ENCODE data around the gene ARMH4. TPM values are rescaled to one million over a fixed set of nuclear protein-coding genes. Genes with fewer than 3 reads are reported as not detected.

ARMH4 gene
- polyA plus RNA-seq, 1 donor (not counting 4 experiments of a cell fraction or from before 2014, with no cell fraction given): 0.56 TPM

DNA sequence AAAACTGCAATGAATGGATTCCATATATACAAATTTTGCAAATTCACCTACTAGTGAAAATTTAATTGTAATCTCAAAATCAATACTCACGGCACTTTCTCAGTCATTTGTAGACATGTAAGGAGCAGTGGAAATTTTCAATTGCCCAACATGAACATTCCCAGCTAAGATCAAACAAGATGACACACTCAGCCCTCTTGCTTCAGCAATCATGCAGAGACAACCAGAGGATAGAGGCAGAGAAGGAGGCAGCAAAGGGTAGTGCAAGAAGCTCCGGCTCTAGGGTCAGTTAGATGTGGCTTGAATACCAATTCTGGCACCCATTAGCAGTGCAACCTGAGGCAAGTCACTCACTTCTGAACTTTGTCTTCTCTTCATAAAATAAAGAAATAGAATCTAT lies 194.6 kb downstream of the ARMH4 start:
- Histone ChIP-seq H3K9me3 (ENCODE audit: control insufficient read depth, low read depth, low read length) (no peaks in the 10 kb centered on the region), H3K9me1 (ENCODE audit: control insufficient read depth, extremely low read depth, insufficient read depth, low read length) (no peaks in the 10 kb centered on the region), H2AFZ (ENCODE audit: control insufficient read depth, low read length) (no peak overlapping the region), H3K4me3 (ENCODE audit: control insufficient read depth in 2 of 3, extremely low read depth in 1 of 3, insufficient read depth in 2 of 3, low read depth in 1 of 3, low read length in 3 of 3) (no peak overlapping the region), H3K4me2 (ENCODE audit: control insufficient read depth, extremely low read depth, insufficient read depth, low read depth, low read length) (no peak overlapping the region), H3K36me3 (ENCODE audit: control insufficient read depth in 2 of 2, extremely low read depth in 1 of 2, insufficient read depth in 2 of 2, low read length in 2 of 2) (no peaks in the 10 kb centered on the region), H3K27me3 (ENCODE audit: control insufficient read depth, extremely low read depth, insufficient read depth, low read length) (no peaks in the 10 kb centered on the region), H3K9ac (ENCODE audit: control insufficient read depth, extremely low read depth, insufficient read depth, low read length) (no peak overlapping the region), H3K27ac (ENCODE audit: control insufficient read depth, insufficient read depth, low read length) (no peak overlapping the region), H3K4me1 (ENCODE audit: control insufficient read depth, extremely low read depth, insufficient read depth, low read length) (no peaks in the 10 kb centered on the region), H4K20me1 (ENCODE audit: control insufficient read depth, extremely low read depth, insufficient read depth, low read length) (no peaks in the 10 kb centered on the region), H3K79me2 (ENCODE audit: control insufficient read depth, insufficient read depth, low read length) (no peaks in the 10 kb centered on the region)
- no peak for TF ChIP-seq CTCF (optimal IDR thresholded peaks at IDR 0.05 in 1 of 3, IDR thresholded peaks at IDR 0.05 in 1 of 3, conservative IDR thresholded peaks at IDR 0.05 in 1 of 3; ENCODE audit: extremely low read depth in 1 of 3, insufficient read depth in 2 of 3, low read length in 3 of 3)
- no peak for TF ChIP-seq EZH2 (IDR thresholded peaks at IDR 0.05; ENCODE audit: low read length)
- no peak for DNase-seq (ENCODE audit: low read depth, low spot score)
- FAIRE-seq: no peak
- dilution Hi-C loops (cut with MboI; ENCODE audit: extremely low pct_ligation_motif_present, low sequenced_read_pairs): no loop called here

Small RNA genes lying within 50 kb of the gene (small RNA-seq; reads per million reads assigned to genes)
- 0.07 to 1.0 (median 0.50) reads per million in 3 experiments for gene RN7SL598P (ENCODE audit: insufficient read length in 3 of 3, low read depth in 3 of 3, low replicate concordance in 1 of 3)

Other genes with a start within 250 kb of the ARMH4 start
- gene ACTR10, start 47.9 kb upstream of the ARMH4 start, polyA plus RNA-seq: 59.1 to 125 TPM (median 84.1 TPM) in 3 replicates
- gene PSMA3, start 92.6 kb upstream of the ARMH4 start, polyA plus RNA-seq: 240 to 325 TPM (median 241 TPM) in 3 replicates
- gene ARID4A, start 146.3 kb upstream of the ARMH4 start, polyA plus RNA-seq: 2.6 to 8.4 TPM (median 4.8 TPM) in 3 replicates
- gene TOMM20L, start 243.7 kb upstream of the ARMH4 start, polyA plus RNA-seq: not detected in 3 replicates

Data from keratinocyte (primary cell).